HL-60/S4 treated with retinoic acid at 250 ng/mL for 4 days and 3 days (cell line): ENCODE results near the gene SLC38A5.

Experiments used
- in situ Hi-C: fragments of 300-500 bp; cut with MboI; formaldehyde crosslinking; loops from 2 replicates; pipeline ENCODE4 v1.7.0; 2022; ENCODE audit warnings: low sequenced_read_pairs

SLC38A5 gene

DNA sequence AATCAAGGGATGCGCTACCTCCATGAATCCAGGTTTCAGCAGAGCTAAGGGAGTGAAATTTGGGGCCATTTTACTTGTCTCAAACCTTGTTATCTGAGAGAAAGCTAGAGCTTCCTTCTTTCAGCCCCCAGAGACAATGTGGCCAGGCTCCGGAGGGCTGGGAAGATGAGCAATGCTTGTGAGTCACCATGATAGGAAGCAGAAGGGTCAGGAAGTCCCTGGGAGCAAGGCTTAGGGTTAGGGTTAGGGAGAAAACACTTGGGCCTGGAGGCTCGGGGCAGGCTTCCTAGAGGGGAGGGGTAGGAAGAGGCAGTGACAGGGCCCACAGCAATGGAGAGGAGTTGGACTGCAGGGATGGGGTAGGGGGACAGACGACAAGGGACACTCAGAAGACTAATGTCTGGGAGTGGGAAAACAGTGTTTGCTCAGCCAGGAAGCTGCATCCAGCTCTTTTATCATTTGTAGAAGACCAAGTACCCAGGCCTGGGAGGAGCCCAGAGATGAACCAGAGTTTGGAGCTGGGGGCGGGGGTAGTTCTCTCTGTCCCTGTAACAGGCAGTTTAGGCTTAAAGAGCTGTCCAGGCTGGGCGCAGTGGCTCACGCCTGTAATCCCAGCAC, 22.3 kb upstream of the SLC38A5 start:
- in situ Hi-C loops: loop anchor here (25.0 kb wide), 2 partner anchors 405 to 680 kb away; no protein-coding TSS in a partner anchor

DNA sequence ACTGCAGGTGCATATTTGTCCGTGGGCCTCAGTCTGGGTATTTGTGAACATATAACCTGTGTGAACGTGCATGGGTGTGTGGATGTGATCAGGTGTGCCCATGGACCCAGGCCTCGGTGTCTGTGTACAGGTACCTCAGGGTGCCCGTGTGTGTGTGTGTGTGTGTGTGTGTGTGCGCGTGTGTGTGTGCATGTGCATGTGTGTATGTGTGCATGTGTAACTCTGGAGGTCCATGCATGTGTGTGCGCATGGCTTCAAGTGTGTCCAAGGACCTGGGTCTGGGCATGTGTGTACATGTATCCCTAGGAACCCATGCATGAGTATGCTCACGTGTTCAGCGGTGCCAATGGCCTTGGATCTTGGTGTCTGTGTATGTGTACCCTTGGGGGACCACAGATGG, 21.7 kb upstream of the SLC38A5 start:
- in situ Hi-C loops: loop anchor here (25.0 kb wide), 2 partner anchors 405 to 680 kb away; no protein-coding TSS in a partner anchor

DNA sequence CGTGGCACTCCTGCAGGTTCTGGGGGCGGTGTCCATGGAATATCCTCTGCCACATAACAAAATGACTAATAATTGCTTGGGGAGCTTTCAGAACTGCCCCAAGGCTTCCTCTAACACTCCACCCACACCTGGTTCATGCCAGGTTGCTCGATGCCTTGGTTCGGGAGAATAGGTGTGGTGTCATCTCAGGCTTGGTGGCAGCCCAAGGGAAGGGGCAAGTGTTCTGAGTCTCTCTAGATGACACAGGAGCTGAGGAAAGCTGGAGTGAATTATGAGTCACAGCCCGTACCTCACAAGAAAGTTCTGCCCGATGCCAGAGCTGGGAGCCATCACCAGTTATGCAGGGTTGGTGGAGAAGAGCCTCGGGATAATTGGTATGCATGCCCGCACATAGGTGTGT, 20.6 kb upstream of the SLC38A5 start:
- in situ Hi-C loops: loop anchor here (25.0 kb wide), 2 partner anchors 403 to 678 kb away; no protein-coding TSS in a partner anchor

DNA sequence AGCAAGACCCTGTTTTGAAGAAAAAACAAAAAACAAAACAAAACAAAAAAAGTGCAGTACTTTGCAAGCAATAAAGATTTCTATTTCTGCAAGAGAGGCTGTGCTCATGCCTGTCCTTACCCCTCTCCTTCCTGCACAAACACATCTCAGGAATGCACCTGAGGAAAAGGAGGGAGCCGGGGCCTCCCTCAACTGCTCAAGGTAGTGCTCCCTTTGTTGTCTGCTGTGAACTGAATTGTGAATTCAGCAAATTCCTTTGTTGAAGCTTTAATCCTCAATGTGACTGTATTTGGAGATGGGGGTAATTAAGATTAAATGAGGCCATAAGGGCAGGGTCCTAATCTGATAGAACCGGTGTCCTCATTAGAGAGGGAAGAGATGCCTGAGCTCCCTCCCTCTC, 19.8 kb upstream of the SLC38A5 start:
- in situ Hi-C loops: loop anchor here (25.0 kb wide), 2 partner anchors 403 to 678 kb away; no protein-coding TSS in a partner anchor

DNA sequence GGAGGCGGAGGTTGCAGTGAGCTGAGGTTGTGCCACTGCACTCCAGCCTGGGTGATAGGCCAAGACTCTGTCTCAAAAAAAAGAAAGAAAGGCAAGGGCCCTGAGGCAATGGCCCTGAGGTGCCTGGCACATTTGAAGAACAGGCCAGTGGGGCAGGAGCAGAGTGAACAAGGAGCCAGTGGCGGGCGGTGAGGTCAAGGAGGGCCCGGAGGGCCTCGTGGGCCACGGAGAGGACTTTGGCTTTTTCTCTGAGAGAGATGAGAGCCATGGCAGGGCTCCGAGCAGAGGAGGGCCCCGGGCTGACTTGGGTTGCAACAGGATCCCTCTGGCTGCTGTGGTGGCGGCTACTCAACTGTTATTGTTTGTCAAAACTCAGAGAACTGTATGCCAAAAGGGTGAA, 19.2 kb upstream of the SLC38A5 start:
- in situ Hi-C loops: loop anchor here (25.0 kb wide), 2 partner anchors 402 to 677 kb away; no protein-coding TSS in a partner anchor

DNA sequence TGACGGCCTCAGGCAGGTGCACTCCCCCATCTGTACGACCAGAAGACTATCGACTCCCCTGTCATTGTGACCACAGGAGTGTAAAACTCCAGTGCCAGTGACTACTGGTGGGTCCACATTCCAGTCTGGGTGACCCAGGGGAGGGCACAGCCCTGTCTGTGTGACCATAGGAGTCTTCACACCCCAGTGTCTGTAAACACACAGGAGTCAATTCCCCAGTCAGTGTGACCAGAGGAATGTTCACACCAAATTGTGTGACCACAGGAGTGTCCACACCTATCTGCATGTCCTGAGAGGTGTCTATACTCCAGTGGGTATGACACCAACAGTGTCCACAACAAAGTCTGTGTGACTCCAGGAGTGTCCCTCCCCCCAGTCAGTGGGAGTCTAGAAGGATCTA, 18.0 kb upstream of the SLC38A5 start:
- in situ Hi-C loops: loop anchor here (25.0 kb wide), 2 partner anchors 401 to 676 kb away; no protein-coding TSS in a partner anchor

DNA sequence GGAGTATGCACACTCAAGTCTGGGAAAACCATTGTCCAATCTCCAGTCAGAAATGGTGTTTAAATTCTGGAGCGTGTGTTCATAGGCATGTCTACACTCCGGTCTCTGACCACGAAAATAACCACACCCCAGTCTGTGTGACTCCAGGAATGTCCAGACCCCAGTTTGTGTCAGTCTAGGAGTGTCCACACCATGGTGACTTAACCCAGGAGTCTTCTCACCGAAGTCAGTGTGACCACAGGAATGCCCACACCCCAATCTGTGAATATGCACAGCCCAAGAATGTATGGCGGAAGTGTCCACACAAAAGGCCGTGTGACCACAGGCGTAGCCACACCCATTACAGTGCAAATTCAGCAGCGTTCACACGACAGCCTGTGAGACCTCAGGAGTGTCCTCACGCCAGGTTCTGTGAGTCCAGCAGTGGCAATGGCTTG, 17.3 kb upstream of the SLC38A5 start:
- in situ Hi-C loops: loop anchor here (25.0 kb wide), 2 partner anchors 400 to 675 kb away; no protein-coding TSS in a partner anchor

DNA sequence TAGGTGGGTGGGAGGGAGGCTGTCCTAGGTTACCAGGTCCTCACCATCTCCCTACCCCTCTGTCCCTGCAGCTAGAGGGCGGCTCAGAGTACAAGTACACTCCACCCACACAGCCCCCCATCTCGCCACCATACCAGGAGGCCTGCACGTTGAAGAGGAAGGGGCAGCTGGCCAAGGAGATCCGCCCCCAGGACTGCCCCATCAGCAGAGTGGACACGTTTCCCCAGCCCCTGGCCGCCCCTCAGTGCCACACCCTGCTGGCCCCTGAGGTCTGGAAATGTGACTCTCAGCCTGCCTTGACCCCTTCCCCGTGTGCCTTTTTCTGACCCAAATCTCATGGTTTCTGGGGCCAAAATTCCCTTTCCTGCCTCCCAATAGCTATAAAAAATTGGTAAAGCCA, 12.5 kb upstream of the SLC38A5 start:
- in situ Hi-C loops: loop anchor here (25.0 kb wide), 2 partner anchors 395 to 670 kb away; no protein-coding TSS in a partner anchor

DNA sequence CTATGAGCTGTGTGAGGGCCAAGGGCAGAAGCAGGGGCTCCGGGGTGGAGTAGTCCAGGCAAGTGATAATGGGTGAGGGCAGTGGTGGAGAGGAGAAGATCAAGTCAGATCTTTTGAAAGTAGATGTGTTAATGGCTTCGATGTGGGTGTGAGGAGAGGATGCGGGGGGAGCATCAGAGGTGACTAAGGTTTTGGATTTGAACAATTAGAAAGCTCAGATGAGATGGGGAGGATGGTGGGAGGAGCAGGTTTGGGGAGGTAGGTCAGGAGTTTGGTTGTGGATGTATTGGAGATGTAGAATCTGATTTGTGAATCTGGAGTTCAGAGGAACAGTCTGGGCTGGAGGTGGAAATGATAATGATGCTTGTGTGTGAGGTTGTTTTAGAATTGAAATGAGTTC, 10.5 kb upstream of the SLC38A5 start:
- in situ Hi-C loops: loop anchor here (25.0 kb wide), 2 partner anchors 393 to 668 kb away; no protein-coding TSS in a partner anchor

DNA sequence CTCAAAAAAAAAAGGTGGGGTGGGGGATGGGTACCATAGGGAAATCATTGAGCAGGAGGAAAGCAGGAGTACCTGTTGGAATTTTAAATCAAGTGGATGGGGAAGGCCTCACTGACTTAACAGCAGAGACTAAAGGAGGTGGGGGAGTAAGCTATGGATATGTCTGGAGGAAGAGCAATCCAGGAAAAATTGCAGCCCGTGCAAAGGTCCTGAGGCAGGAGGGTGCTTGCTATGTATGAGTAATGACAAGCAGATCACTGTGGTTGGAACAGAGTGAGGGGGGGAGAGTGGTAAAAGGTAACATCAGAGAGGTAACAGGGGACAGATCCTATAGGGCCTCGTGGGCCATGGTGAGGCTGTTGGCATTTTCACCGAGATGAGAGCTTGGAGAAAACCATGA, 10.1 kb upstream of the SLC38A5 start:
- in situ Hi-C loops: loop anchor here (25.0 kb wide), 2 partner anchors 393 to 668 kb away; no protein-coding TSS in a partner anchor

DNA sequence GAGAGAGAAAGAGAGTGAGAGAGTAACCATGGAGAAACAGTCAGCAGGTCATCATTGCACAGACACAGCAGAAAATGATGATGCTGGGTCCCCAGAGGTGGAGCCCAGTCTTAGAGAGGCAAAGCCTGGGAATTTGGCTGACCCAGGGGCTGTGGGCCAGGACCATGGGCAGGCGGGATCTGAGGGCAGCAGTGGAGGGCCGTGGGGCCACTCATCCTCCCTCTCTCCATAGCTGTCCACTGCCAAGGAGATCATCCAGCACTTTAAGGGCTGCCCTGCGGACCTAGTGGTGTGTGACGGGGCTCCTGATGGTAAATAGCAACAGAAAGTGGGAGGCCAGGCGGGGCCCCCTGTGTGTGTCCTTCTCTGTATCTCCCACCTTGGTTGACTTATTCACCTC, 8.7 kb upstream of the SLC38A5 start:
- in situ Hi-C loops: loop anchor here (25.0 kb wide), 2 partner anchors 392 to 667 kb away; no protein-coding TSS in a partner anchor

DNA sequence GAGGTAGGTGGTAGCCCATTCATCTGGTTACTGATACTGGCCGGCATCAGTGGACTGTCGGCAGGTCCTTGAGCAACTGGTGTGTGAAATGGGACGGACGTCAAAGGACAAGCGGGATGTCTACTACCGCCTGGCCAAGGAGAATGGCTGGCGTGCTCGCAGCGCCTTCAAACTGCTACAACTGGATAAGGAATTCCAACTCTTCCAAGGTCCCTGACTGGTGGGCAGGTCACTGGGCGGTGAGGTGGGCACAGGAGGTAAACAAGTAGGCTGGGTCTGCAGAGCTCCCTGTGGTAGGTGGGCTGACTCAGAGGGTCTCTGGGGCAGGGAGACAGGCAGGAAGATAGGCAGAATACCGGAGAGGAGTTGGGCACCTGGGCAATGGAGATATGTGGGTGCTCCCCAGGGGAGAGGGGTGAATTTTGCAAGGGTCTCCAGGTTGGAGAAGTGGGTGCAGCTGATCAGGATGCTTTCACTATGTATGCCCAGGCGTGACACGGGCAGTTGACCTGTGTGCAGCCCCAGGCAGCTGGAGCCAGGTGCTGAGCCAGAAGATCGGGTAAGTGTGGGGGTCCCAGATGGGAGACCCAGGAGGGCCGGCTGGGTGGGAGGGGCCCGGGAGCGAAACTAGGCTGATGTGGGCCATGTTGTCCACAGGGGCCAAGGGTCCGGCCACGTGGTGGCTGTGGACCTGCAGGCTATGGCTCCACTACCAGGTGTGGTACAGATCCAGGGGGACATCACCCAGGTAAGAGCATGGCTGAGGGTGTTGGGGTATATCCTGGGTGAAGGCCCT, 8.1 kb upstream of the SLC38A5 start:
- in situ Hi-C loops: loop anchor here (25.0 kb wide), 2 partner anchors 391 to 666 kb away; no protein-coding TSS in a partner anchor

DNA sequence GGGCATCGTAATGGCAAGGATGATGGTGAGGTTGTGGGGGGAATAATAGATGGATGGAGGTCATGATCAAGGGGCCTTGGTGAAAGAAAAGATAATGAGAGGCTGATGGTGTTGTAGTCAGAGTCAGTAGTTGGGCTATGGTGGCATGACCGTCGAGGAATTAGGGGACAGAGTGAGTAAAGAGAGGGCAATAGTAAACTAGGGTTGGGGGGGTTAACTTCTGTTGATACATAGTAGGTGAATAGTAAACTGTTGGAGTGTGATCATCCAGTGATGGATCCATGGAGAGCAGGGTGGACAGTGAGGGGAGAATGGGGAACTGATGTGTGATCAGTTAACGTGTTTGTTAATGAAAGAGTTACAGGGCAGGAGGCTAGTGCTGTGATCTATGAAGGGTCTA, 6.9 kb upstream of the SLC38A5 start:
- in situ Hi-C loops: loop anchor here (25.0 kb wide), 2 partner anchors 390 to 665 kb away; no protein-coding TSS in a partner anchor

DNA sequence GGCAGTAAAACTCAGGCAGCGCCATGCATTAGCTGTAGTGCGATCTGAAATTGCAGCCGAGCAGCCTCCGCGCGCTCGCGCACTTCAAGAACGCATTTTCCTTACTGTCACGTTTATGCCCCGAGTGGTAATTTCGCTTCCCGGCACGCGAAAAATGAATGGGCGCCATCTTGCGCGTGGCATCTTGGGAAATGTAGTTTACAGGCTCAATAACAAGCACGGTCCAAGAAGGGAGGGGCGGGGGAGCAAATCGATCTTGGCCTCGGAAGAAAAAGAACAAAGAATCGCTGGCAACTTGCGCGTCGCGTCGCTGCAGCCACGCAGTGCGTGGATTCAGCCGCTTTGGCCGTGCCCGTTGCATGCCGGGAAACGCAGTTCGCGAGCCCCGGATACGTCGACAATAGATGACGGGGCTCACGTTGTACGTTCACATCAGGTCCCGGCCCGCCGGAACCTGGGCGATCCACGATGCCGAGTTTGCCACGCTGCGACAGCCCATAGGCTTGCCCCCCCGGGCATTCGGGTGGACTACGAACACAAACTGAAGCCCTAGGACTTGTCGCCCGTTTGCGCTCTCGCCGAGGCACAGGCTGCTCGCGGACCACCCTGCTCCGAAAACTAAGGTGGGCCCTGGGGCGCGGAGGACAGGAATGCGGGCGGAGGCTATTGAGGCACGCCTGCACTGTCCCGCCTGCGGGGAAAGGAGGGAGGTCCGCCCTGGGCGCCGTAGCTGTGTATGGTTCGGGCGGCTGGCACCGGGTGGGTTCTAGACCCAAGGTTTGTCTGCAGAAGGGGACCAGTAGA, 5.9 kb upstream of the SLC38A5 start, which contains the start of gene FTSJ1:
Gene FTSJ1, plus strand, starts transcription at position 426 of the 804 bp plus-strand sequence. CDS start 1,849 bp downstream, outside the sequence.
- in situ Hi-C loops: loop anchor here (25.0 kb wide), 2 partner anchors 389 to 664 kb away; no protein-coding TSS in a partner anchor

DNA sequence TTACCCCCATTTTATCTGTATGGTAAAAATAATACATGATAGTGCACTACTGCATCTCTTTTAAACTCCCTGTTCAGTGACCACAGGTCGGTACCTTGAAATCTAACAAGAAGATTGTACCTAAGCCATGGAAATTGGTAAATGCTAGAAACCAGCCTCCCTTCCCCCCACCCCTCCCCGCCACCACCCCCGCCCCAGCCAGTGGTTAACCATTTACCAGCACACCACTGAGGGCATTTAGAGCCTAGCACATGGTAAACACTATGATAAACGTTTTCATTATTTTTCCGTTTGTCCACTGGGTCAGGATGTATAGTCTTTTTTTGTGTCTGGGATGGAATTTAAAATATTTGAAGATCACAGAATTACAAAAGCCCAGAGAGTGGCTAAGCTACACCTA, 5.2 kb upstream of the SLC38A5 start:
- in situ Hi-C loops: loop anchor here (25.0 kb wide), 2 partner anchors 388 to 663 kb away; no protein-coding TSS in a partner anchor

DNA sequence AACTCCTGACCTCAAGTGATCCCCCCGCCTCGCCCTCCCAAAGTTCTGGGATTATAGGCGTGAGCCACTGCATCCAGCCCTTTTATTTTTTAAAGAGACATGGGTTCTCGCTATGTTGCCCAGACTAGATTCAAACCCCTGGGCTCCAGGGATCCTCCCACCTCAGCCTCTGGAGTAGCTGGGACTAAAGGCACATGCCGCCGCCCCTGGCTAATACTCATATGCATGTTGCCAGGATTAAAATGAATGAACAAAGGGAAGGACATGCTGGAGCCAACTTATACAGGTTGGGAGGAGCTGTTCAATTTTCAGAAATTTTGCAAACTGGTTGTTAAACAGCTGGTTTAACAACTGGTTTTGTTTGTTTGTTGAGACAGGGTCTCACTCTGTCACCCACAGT, 4.5 kb upstream of the SLC38A5 start:
- in situ Hi-C loops: no loop called here

DNA sequence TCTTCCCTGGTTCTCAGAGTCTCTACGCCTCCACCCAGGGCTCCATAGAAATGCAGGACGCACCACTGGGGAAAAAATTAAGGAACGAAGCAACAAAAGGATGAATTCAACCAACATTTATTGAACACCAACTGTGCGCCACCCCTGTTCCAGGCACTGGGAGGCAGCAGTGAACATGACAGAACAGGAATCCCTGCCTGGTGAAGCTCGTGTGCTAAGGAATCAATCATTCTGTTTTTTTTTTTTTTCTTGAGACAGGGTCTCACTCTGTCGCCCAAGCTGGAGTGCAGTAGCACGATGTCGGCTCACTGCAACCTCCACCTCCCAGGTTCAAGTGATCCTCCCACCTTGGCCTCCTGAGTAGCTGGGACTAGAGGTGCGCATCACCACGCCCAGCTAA, 4.1 kb upstream of the SLC38A5 start:
- in situ Hi-C loops: no loop called here

DNA sequence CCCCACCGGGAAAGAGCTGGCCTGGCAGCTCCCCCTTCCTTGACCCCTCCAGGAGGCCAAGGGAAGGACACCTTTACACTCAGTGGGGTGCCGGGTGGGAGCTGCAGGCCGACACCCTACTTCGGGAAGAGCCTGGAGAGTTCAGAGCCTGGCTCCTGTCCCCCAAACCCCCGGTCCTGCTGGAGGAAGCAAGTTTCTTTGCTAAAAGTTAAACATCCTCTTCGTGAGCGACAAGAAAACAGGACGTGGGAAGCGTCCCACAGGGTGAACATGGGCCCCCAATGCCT, 3.6 kb upstream of the SLC38A5 start:
- in situ Hi-C loops: no loop called here

DNA sequence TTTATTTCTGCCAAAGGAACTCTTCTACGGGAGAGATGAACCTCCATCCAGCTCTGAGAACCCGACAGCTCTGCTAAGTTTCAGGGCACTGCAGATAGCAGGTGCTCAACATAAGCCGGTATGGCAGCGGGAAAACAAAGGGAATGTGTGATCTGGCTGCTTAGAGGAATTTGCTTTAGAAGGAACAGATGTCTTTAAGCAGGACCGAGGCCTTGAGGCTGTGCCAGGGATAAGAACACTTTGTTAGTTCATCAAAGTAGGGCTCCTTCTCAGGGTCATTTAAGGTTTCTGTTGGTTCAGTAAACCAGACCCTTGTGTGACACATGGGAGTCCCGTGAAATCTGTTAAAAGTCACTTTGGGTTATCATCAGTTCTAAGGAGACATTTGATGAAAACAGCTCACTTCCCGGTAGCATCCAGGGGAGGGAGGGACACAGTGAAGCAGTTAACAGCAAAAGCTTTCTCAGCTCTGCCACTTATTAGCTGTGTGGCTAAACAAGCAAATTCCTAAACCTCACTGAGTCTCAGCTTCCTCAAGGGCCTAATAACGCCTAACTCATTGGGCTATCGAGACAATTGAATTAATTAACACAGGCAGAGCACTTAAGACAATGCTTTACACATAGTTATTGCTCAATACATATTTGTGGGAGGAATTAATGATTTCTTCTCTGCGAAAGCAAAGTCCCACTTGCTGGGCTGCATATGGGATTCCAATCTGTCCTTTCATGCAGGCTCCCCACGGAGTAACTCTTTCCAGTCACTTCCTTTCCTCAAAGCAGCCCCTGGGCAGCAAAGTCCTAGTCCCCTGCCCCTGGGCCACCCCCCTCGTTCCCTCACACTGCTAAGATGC, 3.0 kb upstream of the SLC38A5 start:
- in situ Hi-C loops: no loop called here

DNA sequence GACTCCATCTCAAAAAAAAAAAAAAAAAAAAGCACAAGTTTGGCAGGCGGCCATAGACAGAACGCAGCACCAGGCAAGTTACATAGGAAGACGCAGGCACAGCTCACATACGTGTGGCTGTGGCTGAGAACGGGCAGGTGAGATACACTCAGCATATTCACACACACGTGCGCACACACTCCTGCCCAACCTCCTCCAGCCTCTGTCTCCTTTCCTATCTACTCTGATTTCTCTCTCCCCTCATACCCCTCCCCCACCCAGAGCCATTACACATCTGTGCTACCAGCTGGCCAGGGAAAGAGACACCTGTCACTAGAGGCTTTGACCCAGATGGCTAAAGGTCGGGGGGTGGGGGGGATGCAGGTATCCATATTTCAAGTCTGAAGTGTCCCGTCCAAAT, 2.2 kb upstream of the SLC38A5 start:
- in situ Hi-C loops: no loop called here
